Upper lobe of left lung (tissue), 6 donors: Measurements from ENCODE around the gene USP24. TPM values are rescaled to one million over a fixed set of nuclear protein-coding genes. Genes with fewer than 3 reads are reported as not detected.

Experiments
- ATAC-seq, 2 donors: fragments of 200-7000 bp; cut with Tn5 transposase; one replicate each; pipeline ENCODE4 v1.9.1; 2022; ENCODE audit warnings: mild to moderate bottlenecking in 2 of 2, moderate library complexity in 2 of 2; ENCODE audit not compliant: low FRiP score in 2 of 2
- DNase-seq, 2 donors: peaks; one replicate each; pipeline ENCODE4 v3.0.0-alpha.2; 2019 to 2020
- H3K27ac ChIP-seq, 4 donors: fragments of 200-600 bp; sonication (generic); one replicate each; pipeline ENCODE4 v1.5.1; 2016 to 2019
- H3K27me3 ChIP-seq, 4 donors: fragments of 200-600 bp; sonication (generic); one replicate each; pipeline ENCODE4 v1.5.1; 2017 to 2019
- H3K36me3 ChIP-seq, 4 donors: fragments of 200-600 bp; sonication (generic); one replicate each; pipeline ENCODE4 v1.5.1; 2016 to 2019
- H3K4me1 ChIP-seq, 4 donors: fragments of 200-600 bp; sonication (generic); one replicate each; pipeline ENCODE4 v1.5.1; 2018 to 2019
- H3K4me3 ChIP-seq, 4 donors: fragments of 200-600 bp; sonication (generic); one replicate each; pipeline ENCODE4 v1.5.1; 2017 to 2019; ENCODE audit warnings: mild to moderate bottlenecking in 2 of 4, moderate library complexity in 1 of 4
- H3K9me3 ChIP-seq, 4 donors: fragments of 200-600 bp; sonication (generic); one replicate each; pipeline ENCODE4 v1.5.1; 2018 to 2019
- EP300 ChIP-seq, 4 donors: sonication (generic); formaldehyde crosslinking; IDR thresholded peaks; one replicate each; pipeline ENCODE4 v1.5.1; 2017; ENCODE audit warnings: antibody characterized with exemption in 4 of 4, control low read depth in 2 of 4
- POLR2A ChIP-seq, 4 donors: fragments of 450-650 bp; IDR thresholded peaks; one replicate each; pipeline ENCODE4 v1.5.1; 2016 to 2017; ENCODE audit warnings: antibody characterized with exemption in 4 of 4, mild to moderate bottlenecking in 2 of 4
- POLR2AphosphoS5 ChIP-seq, 2 donors: sonication (generic); formaldehyde crosslinking; IDR thresholded peaks; one replicate each; pipeline ENCODE4 v1.5.1; 2017; ENCODE audit warnings: antibody characterized with exemption in 2 of 2
- WGBS, 2 donors: methylation state at CpG; one replicate each; pipeline ENCODE4 v1.1.5; 2017 to 2018; 5-methylcytosine and 5-hydroxymethylcytosine counted together
- total RNA-seq, 6 donors: library from RNA; depleted of rRNA in 4 of 6; stranded (reverse); fragments of >200 nt in 4 of 6; gene quantifications; one replicate each; pipeline versions ENCODE4 v1.1.0 to v1.2.1, GENCODE V29; 2016 to 2021
- TF ChIP-seq, protein P1 (sequence below), 6 experiments: fragments of 450-650 bp in 4 of 6; fragments of 200-600 bp in 2 of 6; sonication (generic) in 2 of 6; IDR thresholded peaks; one replicate each; pipeline ENCODE4 v1.5.1; 2016 to 2019; ENCODE audit warnings: antibody characterized with exemption in 6 of 6
- donor health status: DM: no; HTN: no; CAD: no; lungs with moderate emphysema.
- donor health status: DM: no; HTN: yes; CAD: no; lungs with severe emphysema.

Gene USP24
- total RNA-seq, 6 donors from 2014 or later: 31.9 to 57.6 (median 41.9) TPM

DNA sequence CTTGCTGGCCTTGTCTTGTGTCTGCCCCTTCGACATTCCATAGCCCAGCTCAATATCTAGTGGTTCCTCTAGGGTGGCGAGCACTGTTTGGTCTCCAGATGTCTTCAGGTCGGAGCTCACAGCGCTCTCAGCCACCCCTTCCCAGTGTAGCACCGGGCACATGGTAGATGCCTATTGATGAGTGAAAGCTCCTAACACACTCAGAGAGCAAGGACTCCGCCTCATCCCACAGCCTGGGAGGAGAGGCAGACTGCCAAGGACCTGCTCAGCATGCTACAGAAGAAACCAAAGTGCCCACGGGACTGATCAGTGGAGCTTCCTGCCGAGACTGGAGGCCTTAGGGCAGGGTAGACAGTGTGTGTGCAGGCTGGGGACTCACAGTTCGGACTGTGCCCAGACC is 164.9 kb downstream of the USP24 start:
- WGBS, 2 donors: 76 to 82% methylated on average over 4 to 9 of the region's 9 CpGs
- ATAC-seq (no peak), DNase-seq (no peak)

DNA sequence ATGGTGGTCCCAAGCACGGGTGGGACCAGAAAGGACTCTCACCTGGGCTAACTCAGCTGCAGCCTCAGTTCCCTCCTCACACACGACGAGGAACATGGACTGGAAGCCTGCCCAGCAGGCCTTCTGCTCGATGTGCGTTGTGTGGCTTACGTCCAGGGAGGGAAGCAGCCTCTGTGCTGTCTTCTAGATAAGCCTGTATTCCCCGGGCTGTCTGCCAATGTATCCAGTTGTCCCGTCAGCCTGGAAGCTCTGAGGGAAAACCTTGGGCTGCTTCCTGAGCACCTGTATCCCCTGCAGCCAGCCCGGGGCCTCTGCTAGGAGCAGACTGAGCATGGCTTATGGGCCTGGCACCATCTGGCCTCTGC is 165.3 kb downstream of the USP24 start:
- no peak for ATAC-seq
- no peak for DNase-seq

More for the DNA sequence above, 164.9 kb downstream of the USP24 start:
- TF ChIP-seq POLR2A (IDR thresholded peaks at IDR 0.05): no peak
- TF ChIP-seq, protein P1, sequence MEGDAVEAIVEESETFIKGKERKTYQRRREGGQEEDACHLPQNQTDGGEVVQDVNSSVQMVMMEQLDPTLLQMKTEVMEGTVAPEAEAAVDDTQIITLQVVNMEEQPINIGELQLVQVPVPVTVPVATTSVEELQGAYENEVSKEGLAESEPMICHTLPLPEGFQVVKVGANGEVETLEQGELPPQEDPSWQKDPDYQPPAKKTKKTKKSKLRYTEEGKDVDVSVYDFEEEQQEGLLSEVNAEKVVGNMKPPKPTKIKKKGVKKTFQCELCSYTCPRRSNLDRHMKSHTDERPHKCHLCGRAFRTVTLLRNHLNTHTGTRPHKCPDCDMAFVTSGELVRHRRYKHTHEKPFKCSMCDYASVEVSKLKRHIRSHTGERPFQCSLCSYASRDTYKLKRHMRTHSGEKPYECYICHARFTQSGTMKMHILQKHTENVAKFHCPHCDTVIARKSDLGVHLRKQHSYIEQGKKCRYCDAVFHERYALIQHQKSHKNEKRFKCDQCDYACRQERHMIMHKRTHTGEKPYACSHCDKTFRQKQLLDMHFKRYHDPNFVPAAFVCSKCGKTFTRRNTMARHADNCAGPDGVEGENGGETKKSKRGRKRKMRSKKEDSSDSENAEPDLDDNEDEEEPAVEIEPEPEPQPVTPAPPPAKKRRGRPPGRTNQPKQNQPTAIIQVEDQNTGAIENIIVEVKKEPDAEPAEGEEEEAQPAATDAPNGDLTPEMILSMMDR (IDR thresholded peaks at IDR 0.05): no peak
- no peak for TF ChIP-seq POLR2AphosphoS5 (IDR thresholded peaks at IDR 0.05)
- TF ChIP-seq EP300 (IDR thresholded peaks at IDR 0.05): no peak
- peaks cover 0 to 5% (median 2%) of the 10 kb centered on the region in 4 donors for H3K4me1 ChIP-seq
- no peaks in the 10 kb centered on the region for H3K9me3 ChIP-seq
- no peak overlapping the region for H3K4me3 ChIP-seq
- H3K27ac ChIP-seq: no peak overlapping the region
- H3K36me3 ChIP-seq: peaks cover 0 to 16% (median 2%) of the 10 kb centered on the region in 4 donors
- H3K27me3 ChIP-seq: no peaks in the 10 kb centered on the region

GRCh38 chr1:55049271-55049913 is 165.8 kb downstream of the USP24 start:
- H3K9me3 ChIP-seq: no peaks in the 10 kb centered on the region
- WGBS, 2 donors: 82 to 83% methylated on average over 5 to 9 of the region's 9 CpGs
- ATAC-seq (no peak), DNase-seq (peak in 1 of 2 donors; percentile 52)
- no peak overlapping the region for H3K27ac ChIP-seq
- H3K36me3 ChIP-seq: peaks cover 0 to 16% (median 2%) of the 10 kb centered on the region in 4 donors
- H3K27me3 ChIP-seq: no peaks in the 10 kb centered on the region
- TF ChIP-seq POLR2A (IDR thresholded peaks at IDR 0.05): no peak
- TF ChIP-seq, protein P1 (IDR thresholded peaks at IDR 0.05): no peak
- TF ChIP-seq EP300 (IDR thresholded peaks at IDR 0.05): no peak
- no peak for TF ChIP-seq POLR2AphosphoS5 (IDR thresholded peaks at IDR 0.05)
- H3K4me3 ChIP-seq: no peak overlapping the region
- H3K4me1 ChIP-seq: peaks cover 0 to 5% (median 2%) of the 10 kb centered on the region in 4 donors

More for the DNA sequence above, 165.3 kb downstream of the USP24 start:
- WGBS, 2 donors: 54 to 60% methylated on average over 4 to 7 of the region's 9 CpGs
- no peak for TF ChIP-seq POLR2A (IDR thresholded peaks at IDR 0.05)
- TF ChIP-seq EP300 (IDR thresholded peaks at IDR 0.05): no peak
- TF ChIP-seq, protein P1 (IDR thresholded peaks at IDR 0.05): no peak
- TF ChIP-seq POLR2AphosphoS5 (IDR thresholded peaks at IDR 0.05): no peak
- Histone ChIP-seq H3K9me3 (no peaks in the 10 kb centered on the region), H3K27me3 (no peaks in the 10 kb centered on the region), H3K4me1 (peaks cover 0 to 5% (median 2%) of the 10 kb centered on the region in 4 donors), H3K27ac (no peak overlapping the region), H3K36me3 (peaks cover 0 to 16% (median 2%) of the 10 kb centered on the region in 4 donors), H3K4me3 (no peak overlapping the region)

- 87 to 89% methylated on average over 10 to 11 of the region's 11 CpGs for WGBS, 2 donors
- DNase-seq: no peak
- Histone ChIP-seq H3K36me3 (peaks cover 0 to 13% (median 2%) of the 10 kb centered on the region in 4 donors), H3K4me1 (peaks cover 0 to 5% (median 2%) of the 10 kb centered on the region in 4 donors), H3K27ac (no peak overlapping the region), H3K4me3 (no peak overlapping the region), H3K9me3 (no peaks in the 10 kb centered on the region), H3K27me3 (no peaks in the 10 kb centered on the region)
- ATAC-seq: no peak
- no peak for TF ChIP-seq POLR2AphosphoS5 (IDR thresholded peaks at IDR 0.05)
- TF ChIP-seq, protein P1 (IDR thresholded peaks at IDR 0.05): no peak
- no peak for TF ChIP-seq EP300 (IDR thresholded peaks at IDR 0.05)
- TF ChIP-seq POLR2A (IDR thresholded peaks at IDR 0.05): no peak
These were observed 166.5 kb downstream of the USP24 start for GRCh38 chr1:55048453-55049270.
